Fibroblast of skin of left quadriceps (primary cell): ENCODE measurements around the gene CEACAM20.
"Not testable (repeated sequence)": the region's sequence is repeated elsewhere in the genome, so short reads cannot be mapped to it uniquely, and the experiment has no call there.

ENCODE experiments used
- DNase-seq, 2 experiments: peaks; one replicate each; pipeline ENCODE4 v3.0.0-alpha.2; 2013; ENCODE audit warnings: low read depth in 2 of 2

CEACAM20 gene

GRCh38 chr19:44476559-44477408 is 52.7 kb downstream of the CEACAM20 start:
- no peak for DNase-seq

- not testable (repeated sequence) for DNase-seq
These were observed 60.7 kb downstream of the CEACAM20 start for GRCh38 chr19:44468730-44469129.

GRCh38 chr19:44462600-44463286 is 66.7 kb downstream of the CEACAM20 start:
- DNase-seq = not testable (repeated sequence)
